Neuronal stem cell (in vitro differentiated cells): ENCODE measurements around the gene ZNF302.

Experiments used
- DNase-seq: peaks from one replicate; pipeline ENCODE4 v3.0.0-alpha.2; 2013; ENCODE audit warnings: low spot score
- H2AFZ ChIP-seq: one replicate; pipeline ENCODE4 v1.6.1; 2013; ENCODE audit warnings: mild to moderate bottlenecking, low read length, inconsistent platforms
- H2AK5ac ChIP-seq: 2 replicates; pipeline ENCODE4 v1.6.1; 2013; ENCODE audit warnings: low read depth, mild to moderate bottlenecking, inconsistent platforms, low read length, moderate library complexity, mixed read lengths
- H2BK120ac ChIP-seq: 2 replicates; pipeline ENCODE4 v1.6.1; 2013; ENCODE audit warnings: low read depth, mild to moderate bottlenecking, inconsistent platforms, low read length, moderate library complexity, mixed read lengths
- H2BK12ac ChIP-seq: one replicate; pipeline ENCODE4 v1.6.1; 2013; ENCODE audit warnings: low read length, inconsistent platforms
- H2BK15ac ChIP-seq: 2 replicates; pipeline ENCODE4 v1.6.1; 2013; ENCODE audit warnings: mild to moderate bottlenecking, low read length, inconsistent platforms, mixed read lengths
- H2BK5ac ChIP-seq: one replicate; pipeline ENCODE4 v1.6.1; 2013; ENCODE audit warnings: inconsistent platforms, mild to moderate bottlenecking, low read length, moderate library complexity
- H3K14ac ChIP-seq: one replicate; pipeline ENCODE4 v1.6.1; 2013; ENCODE audit warnings: low read length, inconsistent platforms
- H3K18ac ChIP-seq: 2 replicates; pipeline ENCODE4 v1.6.1; 2013; ENCODE audit warnings: low read length, inconsistent platforms
- H3K23ac ChIP-seq: 2 replicates; pipeline ENCODE4 v1.6.1; 2013; ENCODE audit warnings: low read depth, mild to moderate bottlenecking, mixed read lengths, low read length, inconsistent platforms; ENCODE audit not compliant: poor library complexity
- H3K27ac ChIP-seq: replicated peaks from 3 replicates; pipeline ENCODE4 v1.5.1; 2013; ENCODE audit warnings: low read length, inconsistent platforms
- H3K27me3 ChIP-seq, 3 experiments: 2 replicates each; pipeline ENCODE4 v1.6.1; 2013; ENCODE audit warnings: low read length in 3 of 3, mild to moderate bottlenecking in 2 of 3, inconsistent platforms in 1 of 3, low read depth in 1 of 3, mixed read lengths in 1 of 3, moderate library complexity in 1 of 3; ENCODE audit not compliant: control insufficient read depth in 3 of 3, insufficient read depth in 3 of 3
- H3K36me3 ChIP-seq, 2 donors: replicated peaks in 1 of 2; 2 replicates each; pipeline ENCODE4 v1.6.1; 2013; ENCODE audit warnings: low read length in 2 of 2; ENCODE audit not compliant: control insufficient read depth in 2 of 2, insufficient read depth in 2 of 2
- H3K4ac ChIP-seq: 2 replicates; pipeline ENCODE4 v1.6.1; 2013; ENCODE audit warnings: inconsistent platforms, mild to moderate bottlenecking, low read length, moderate library complexity
- H3K4me1 ChIP-seq, 2 donors: 1 replicate in 1 of 2; 2 replicates in 1 of 2; pipeline ENCODE4 v1.6.1; 2013; ENCODE audit warnings: low read length in 2 of 2, low read depth in 1 of 2; ENCODE audit not compliant: control insufficient read depth in 2 of 2, insufficient read depth in 1 of 2
- H3K4me2 ChIP-seq: one replicate; pipeline ENCODE4 v1.6.1; 2013; ENCODE audit warnings: mild to moderate bottlenecking, low read length, inconsistent platforms; ENCODE audit not compliant: insufficient read depth, poor library complexity, severe bottlenecking
- H3K4me3 ChIP-seq, 2 donors: 2 replicates each; pipeline ENCODE4 v1.5.1; 2013; ENCODE audit warnings: low read length in 2 of 2, mild to moderate bottlenecking in 2 of 2, inconsistent platforms in 1 of 2, moderate library complexity in 1 of 2
- H3K79me1 ChIP-seq: one replicate; pipeline ENCODE4 v1.6.1; 2013; ENCODE audit warnings: low read depth, mild to moderate bottlenecking, inconsistent platforms, low read length, moderate library complexity
- H3K9ac ChIP-seq: one replicate; pipeline ENCODE4 v1.6.1; 2013; ENCODE audit warnings: mild to moderate bottlenecking, low read depth, low read length, inconsistent platforms; ENCODE audit not compliant: poor library complexity
- H3K9me3 ChIP-seq, 2 donors: replicated peaks in 1 of 2; 2 replicates each; pipeline versions ENCODE3 to v1.6.1; 2013; ENCODE audit warnings: low read length in 2 of 2, mild to moderate bottlenecking in 2 of 2, inconsistent platforms in 1 of 2, low read depth in 1 of 2, mixed read lengths in 1 of 2, moderate library complexity in 1 of 2; ENCODE audit not compliant: control insufficient read depth in 2 of 2, insufficient read depth in 1 of 2
- H4K8ac ChIP-seq: one replicate; pipeline ENCODE4 v1.6.1; 2013; ENCODE audit warnings: low read depth, mild to moderate bottlenecking, inconsistent platforms, low read length, moderate library complexity
- H4K91ac ChIP-seq: one replicate; pipeline ENCODE4 v1.6.1; 2013; ENCODE audit warnings: low read length, low read depth, mild to moderate bottlenecking, inconsistent platforms; ENCODE audit not compliant: poor library complexity
- WGBS, 2 donors: extraction: QIAGEN DNeasy Blood & Tissue Kit; methylation state at CpG; one replicate each; pipeline ENCODE4 v1.1.7; 2013; ENCODE audit warnings: missing lambda C conversion rate in 2 of 2, mixed read lengths in 1 of 2; ENCODE audit not compliant: insufficient read length in 2 of 2, insufficient replicate concordance in 1 of 2; ENCODE audit errors: extremely low coverage in 2 of 2; 5-methylcytosine and 5-hydroxymethylcytosine counted together

ZNF302 gene

GRCh38 chr19:34732612-34733211, 55.2 kb downstream of the ZNF302 start:
- H3K4me3 ChIP-seq = peak overlapping the region; percentile 62 to 80
- H4K91ac ChIP-seq = no peak overlapping the region
- H3K27me3 ChIP-seq = peaks cover 0 to 2% (median 0%) of the 10 kb centered on the region in 3 experiments
- peak overlapping the region; percentile 7 for H3K9ac ChIP-seq
- no CpG with 5 or more reads among the region's 15 CpGs for WGBS, 2 donors
- no peak for DNase-seq
- H4K8ac ChIP-seq = no peak overlapping the region
- no peak overlapping the region for H2BK5ac ChIP-seq
- H3K18ac ChIP-seq = no peak overlapping the region
- H3K36me3 ChIP-seq = peaks cover 0 to 13% of the 10 kb centered on the region in 2 donors
- H3K4ac ChIP-seq = no peak overlapping the region
- no peak overlapping the region for H2BK12ac ChIP-seq
- no peak overlapping the region for H2AK5ac ChIP-seq
- no peak overlapping the region for H2BK120ac ChIP-seq
- H3K27ac ChIP-seq = no peak overlapping the region
- H3K4me1 ChIP-seq = peaks cover 0 to 7% of the 10 kb centered on the region in 2 donors
- no peaks in the 10 kb centered on the region for H3K79me1 ChIP-seq
- H2AFZ ChIP-seq = peak overlapping the region; percentile 95
- peaks cover 7 to 20% of the 10 kb centered on the region in 2 donors for H3K9me3 ChIP-seq
- H3K4me2 ChIP-seq = peak overlapping the region; percentile 55
- no peak overlapping the region for H2BK15ac ChIP-seq
- H3K14ac ChIP-seq = no peak overlapping the region
- H3K23ac ChIP-seq = no peak overlapping the region

- DNase-seq = no peak
- Histone ChIP-seq H3K9me3 (peaks cover 6 to 22% of the 10 kb centered on the region in 2 donors), H2AK5ac (no peak overlapping the region), H3K4me3 (peak overlapping the region; percentile 80 to 91), H2BK5ac (no peak overlapping the region), H2BK15ac (no peak overlapping the region), H2BK12ac (no peak overlapping the region), H4K91ac (no peak overlapping the region), H3K27ac (peak overlapping the region; percentile 26), H3K4me1 (peaks cover 0 to 7% of the 10 kb centered on the region in 2 donors), H3K9ac (no peak overlapping the region), H3K36me3 (peaks cover 0 to 16% of the 10 kb centered on the region in 2 donors), H3K14ac (no peak overlapping the region), H4K8ac (no peak overlapping the region), H3K4ac (no peak overlapping the region), H3K27me3 (peaks cover 0 to 2% (median 0%) of the 10 kb centered on the region in 3 experiments), H2BK120ac (no peak overlapping the region), H3K79me1 (no peaks in the 10 kb centered on the region), H3K18ac (no peak overlapping the region), H2AFZ (peak overlapping the region; percentile 95), H3K4me2 (peak overlapping the region; percentile 66), H3K23ac (no peak overlapping the region)
- whole genome bisulfite sequencing, 2 donors = no CpG with 5 or more reads among the region's 13 CpGs
These were observed 55.8 kb downstream of the ZNF302 start for GRCh38 chr19:34733266-34733745.

- no peak within 1 kb of the TSS for H2BK12ac ChIP-seq
- peak within 1 kb of the TSS; percentile 86 for H3K23ac ChIP-seq
- peak within 1 kb of the TSS; percentile 28 for H3K14ac ChIP-seq
- H3K9me3 ChIP-seq = peaks cover 4 to 24% of the 10 kb centered on the region in 2 donors
- no peak within 1 kb of the TSS for H2BK120ac ChIP-seq
- peak within 1 kb of the TSS; percentile 82 for H2BK15ac ChIP-seq
- H3K4me3 ChIP-seq = peak within 1 kb of the TSS; percentile 80 to 91
- H3K18ac ChIP-seq = peak within 1 kb of the TSS; percentile 98
- WGBS, 2 donors = no CpG with 5 or more reads among the region's 67 CpGs
- H3K27ac ChIP-seq = peak within 1 kb of the TSS; percentile 95
- H2BK5ac ChIP-seq = peak within 1 kb of the TSS; percentile 70
- H3K4ac ChIP-seq = no peak within 1 kb of the TSS
- peak; percentile 87 for DNase-seq
- H4K8ac ChIP-seq = peak within 1 kb of the TSS; percentile 57
- peak within 1 kb of the TSS; percentile 66 for H3K4me2 ChIP-seq
- peak within 1 kb of the TSS; percentile 95 for H2AFZ ChIP-seq
- H4K91ac ChIP-seq = no peak within 1 kb of the TSS
- H3K9ac ChIP-seq = peak within 1 kb of the TSS; percentile 96
- no peaks in the 10 kb centered on the region for H3K79me1 ChIP-seq
- peaks cover 0 to 19% of the 10 kb centered on the region in 2 donors for H3K36me3 ChIP-seq
- H3K27me3 ChIP-seq = no peaks in the 10 kb centered on the region
- H2AK5ac ChIP-seq = no peak within 1 kb of the TSS
- peaks cover 0 to 7% of the 10 kb centered on the region in 2 donors for H3K4me1 ChIP-seq
These were observed 56.5 kb downstream of the ZNF302 start, which contains the start of gene ZNF181 for GRCh38 chr19:34733746-34734536. Gene ZNF181 (plus strand): TSS chr19:34734243. CDS start chr19:34735038, 795 bp downstream.
